Measurements from ENCODE around the gene ZDHHC17.

- TF ChIP-seq, protein P1, sequence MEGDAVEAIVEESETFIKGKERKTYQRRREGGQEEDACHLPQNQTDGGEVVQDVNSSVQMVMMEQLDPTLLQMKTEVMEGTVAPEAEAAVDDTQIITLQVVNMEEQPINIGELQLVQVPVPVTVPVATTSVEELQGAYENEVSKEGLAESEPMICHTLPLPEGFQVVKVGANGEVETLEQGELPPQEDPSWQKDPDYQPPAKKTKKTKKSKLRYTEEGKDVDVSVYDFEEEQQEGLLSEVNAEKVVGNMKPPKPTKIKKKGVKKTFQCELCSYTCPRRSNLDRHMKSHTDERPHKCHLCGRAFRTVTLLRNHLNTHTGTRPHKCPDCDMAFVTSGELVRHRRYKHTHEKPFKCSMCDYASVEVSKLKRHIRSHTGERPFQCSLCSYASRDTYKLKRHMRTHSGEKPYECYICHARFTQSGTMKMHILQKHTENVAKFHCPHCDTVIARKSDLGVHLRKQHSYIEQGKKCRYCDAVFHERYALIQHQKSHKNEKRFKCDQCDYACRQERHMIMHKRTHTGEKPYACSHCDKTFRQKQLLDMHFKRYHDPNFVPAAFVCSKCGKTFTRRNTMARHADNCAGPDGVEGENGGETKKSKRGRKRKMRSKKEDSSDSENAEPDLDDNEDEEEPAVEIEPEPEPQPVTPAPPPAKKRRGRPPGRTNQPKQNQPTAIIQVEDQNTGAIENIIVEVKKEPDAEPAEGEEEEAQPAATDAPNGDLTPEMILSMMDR (IDR thresholded peaks at IDR 0.05) = no peak
- TF ChIP-seq POLR2A (IDR thresholded peaks at IDR 0.05) (no peak), EP300 (IDR thresholded peaks at IDR 0.05) (no peak), POLR2AphosphoS5 (IDR thresholded peaks at IDR 0.05) (no peak)
Measured at GRCh38 chr12:76883811-76884210, 119.9 kb downstream of the ZDHHC17 start.

Data from sigmoid colon (tissue), 4 donors.